HG03432 (cell line): ENCODE measurements around the gene PRR15L.
"Not testable (repeated sequence)": the region's sequence is repeated elsewhere in the genome, so short reads cannot be mapped to it uniquely, and the experiment has no call there.

ENCODE experiments used
- ATAC-seq: cut with Tn5 transposase; IDR thresholded peaks from one replicate; pipeline ENCODE4 v1.9.1; 2021; ENCODE audit warnings: mild to moderate bottlenecking, moderate library complexity; ENCODE audit not compliant: unreplicated experiment

PRR15L gene

DNA sequence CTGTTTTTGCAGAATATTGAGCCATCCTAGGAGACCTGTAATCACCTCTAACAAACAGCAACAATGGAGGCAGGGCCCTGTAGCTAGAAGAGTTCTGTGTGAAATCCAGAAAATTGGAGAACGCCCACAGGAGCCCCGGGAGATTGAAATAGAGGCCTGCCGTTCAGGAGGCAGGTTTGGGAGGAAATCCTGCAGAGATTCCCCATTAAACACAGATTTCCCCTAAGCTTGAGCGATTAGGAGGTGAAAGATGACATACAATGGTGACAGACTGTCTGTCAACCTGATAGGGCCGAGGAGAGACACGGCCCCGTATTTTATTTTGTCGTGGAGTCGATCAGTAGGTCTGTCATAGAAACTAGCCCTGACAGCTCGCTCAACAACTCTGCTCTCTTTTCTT is 31.5 kb upstream of the PRR15L start:
- no peak for ATAC-seq

- not testable (repeated sequence) for ATAC-seq
Observed at GRCh38 chr17:47988445-47988844, 30.8 kb upstream of the PRR15L start.

GRCh38 chr17:47987240-47987835 is 29.7 kb upstream of the PRR15L start:
- ATAC-seq = no peak

- no peak for ATAC-seq
Observed at GRCh38 chr17:47986520-47986919, 28.8 kb upstream of the PRR15L start.

- ATAC-seq = no peak
Observed at GRCh38 chr17:47983492-47984223, 26.0 kb upstream of the PRR15L start.

GRCh38 chr17:47982645-47983390 is 25.1 kb upstream of the PRR15L start:
- no peak for ATAC-seq

GRCh38 chr17:47982091-47982617 is 24.5 kb upstream of the PRR15L start:
- no peak for ATAC-seq

DNA sequence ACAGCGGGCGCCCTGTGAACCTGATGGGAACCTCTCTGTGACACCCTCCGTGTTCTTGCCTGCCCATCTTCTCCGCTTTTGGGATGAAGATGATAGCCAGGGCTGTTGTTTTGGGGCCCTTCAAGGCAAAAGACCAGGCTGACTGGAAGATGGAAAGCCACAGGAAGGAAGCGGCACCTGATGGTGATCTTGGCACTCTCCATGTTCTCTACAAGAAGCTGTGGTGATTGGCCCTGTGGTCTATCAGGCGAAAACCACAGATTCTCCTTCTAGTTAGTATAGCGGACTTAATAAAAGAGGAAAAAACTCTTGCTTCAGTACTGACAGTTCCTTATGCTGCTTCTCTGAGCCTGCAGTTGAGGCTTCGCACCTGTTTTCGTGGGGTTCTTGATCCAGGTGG is 23.8 kb upstream of the PRR15L start:
- ATAC-seq = no peak

GRCh38 chr17:47980541-47980940 is 22.9 kb upstream of the PRR15L start:
- ATAC-seq = no peak

GRCh38 chr17:47978324-47978723 is 20.6 kb upstream of the PRR15L start:
- ATAC-seq = no peak

DNA sequence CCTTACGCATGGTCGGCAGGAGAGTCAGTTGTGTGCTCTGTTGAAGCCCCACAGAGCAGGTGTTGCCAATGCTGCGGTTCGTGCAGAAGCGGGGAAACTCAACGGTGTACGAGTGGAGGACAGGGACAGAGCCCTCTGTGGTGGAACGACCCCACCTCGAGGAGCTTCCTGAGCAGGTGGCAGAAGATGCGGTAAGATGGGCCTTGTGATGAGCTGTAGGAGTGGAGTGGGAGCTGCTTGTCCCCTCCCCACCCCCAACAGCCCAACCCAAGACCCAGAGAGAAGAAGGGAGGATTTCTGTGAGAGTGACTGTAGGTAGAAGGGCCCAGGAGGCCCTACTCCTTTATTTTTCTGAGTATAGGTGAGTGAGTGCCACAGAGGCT is 18.1 kb upstream of the PRR15L start:
- no peak for ATAC-seq

DNA sequence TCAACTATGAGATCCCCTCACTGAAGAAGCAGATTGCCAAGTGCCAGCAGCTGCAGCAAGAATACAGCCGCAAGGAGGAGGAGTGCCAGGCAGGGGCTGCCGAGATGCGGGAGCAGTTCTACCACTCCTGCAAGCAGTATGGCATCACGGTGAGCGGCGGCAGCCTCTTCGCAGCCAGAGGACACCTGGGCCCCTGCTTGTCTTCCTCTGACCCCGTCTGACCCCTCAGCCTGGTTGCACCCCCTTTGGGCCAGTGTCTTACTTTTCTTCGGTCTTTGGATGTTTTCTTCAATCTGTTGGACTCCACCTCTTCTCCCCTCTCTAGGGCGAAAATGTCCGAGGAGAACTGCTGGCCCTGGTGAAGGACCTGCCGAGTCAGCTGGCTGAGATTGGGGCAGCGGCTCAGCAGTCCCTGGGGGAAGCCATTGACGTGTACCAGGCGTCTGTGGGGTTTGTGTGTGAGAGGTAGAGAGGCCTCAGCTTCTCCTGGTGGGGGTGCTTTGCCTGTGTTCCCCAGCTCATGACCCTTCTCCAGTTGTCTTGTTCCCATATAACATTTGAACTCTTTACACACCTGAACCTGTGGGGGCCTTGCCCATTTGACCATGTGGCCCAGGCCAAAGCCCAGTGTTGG is 17.6 kb upstream of the PRR15L start:
- ATAC-seq = no peak

GRCh38 chr17:47973541-47973940 is 15.9 kb upstream of the PRR15L start:
- no peak for ATAC-seq

DNA sequence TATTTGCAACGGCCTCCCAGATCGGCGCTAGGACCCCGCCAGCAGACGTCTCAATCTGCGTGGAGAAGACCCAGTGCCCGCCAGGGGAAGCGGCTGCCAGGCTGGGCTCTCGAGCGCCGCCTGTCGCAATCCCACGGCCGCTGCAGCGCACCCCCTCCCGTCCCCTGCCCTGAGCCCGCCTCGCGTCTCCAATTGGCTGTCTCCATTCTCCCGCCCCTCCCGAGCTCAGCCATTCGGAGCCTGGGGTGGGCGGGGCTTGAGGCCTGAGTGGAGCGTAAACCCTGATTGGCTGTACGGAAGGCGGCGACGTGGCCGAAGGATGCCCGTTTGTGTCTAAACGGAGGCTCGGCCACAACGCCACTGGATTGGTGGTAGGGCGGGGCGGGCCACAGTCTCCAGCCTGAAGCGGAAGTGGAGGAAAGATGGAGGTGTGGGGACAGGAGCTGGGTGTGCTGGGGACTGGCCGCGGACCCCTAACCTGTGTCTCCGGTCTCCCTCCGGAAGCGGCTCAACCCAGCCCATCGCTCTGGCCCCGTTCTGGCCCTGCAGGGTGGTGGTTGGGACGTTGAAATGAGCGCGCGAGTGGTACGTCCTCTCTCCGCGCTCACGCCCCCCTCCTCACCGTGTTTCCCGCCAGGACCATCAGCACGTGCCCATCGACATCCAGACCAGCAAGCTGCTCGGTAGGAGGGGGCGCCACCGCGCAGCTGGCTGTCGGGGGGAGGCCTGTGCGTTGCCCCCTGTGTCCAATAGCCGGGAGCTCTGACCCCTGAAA is 13.2 kb upstream of the PRR15L start, which contains the start of gene CDK5RAP3:
CDK5RAP3 (plus strand) TSS at position 389 of the 775 bp plus-strand sequence; CDS start at position 423, 34 bp downstream.
- peak; percentile 98 for ATAC-seq

- no peak for ATAC-seq
Observed at GRCh38 chr17:47969930-47970724, 12.4 kb upstream of the PRR15L start.

GRCh38 chr17:47968836-47969235 is 11.2 kb upstream of the PRR15L start:
- no peak for ATAC-seq

DNA sequence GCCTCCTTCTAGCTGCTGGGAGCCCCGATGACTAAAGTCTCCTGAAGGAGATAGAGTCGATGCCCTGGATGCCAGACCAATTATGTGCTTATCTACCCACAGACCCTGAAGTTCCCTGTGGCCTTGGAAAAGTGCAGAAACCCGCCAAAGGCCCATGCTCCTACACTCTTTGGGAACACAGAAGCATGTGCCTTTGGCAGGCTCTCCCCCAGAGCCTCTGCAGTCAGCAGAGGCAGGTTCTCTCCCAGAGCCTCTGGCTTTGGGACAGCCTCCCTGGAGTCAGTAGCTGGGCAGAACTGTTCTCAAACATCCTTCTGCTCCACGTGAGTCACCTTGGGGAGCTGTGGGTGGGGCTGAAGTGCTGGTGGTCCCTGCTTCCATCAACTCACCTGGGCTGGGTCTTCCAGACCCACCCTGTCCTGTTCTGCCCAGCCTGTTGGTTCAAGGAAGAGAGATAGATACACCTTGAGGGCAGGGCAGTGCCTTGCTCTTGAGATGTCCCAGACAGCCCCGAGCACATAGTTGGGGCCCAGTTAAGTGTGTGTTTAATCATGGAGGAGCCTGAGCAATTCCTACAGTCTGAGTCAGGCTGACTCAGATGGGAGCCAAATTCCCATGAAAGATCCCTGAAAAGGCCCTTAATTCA is 10.0 kb upstream of the PRR15L start:
- no peak for ATAC-seq

- ATAC-seq = no peak
Observed at GRCh38 chr17:47966079-47966519, 8.4 kb upstream of the PRR15L start.

GRCh38 chr17:47964856-47965255 is 7.2 kb upstream of the PRR15L start:
- ATAC-seq = no peak
